WTC11 (cell line): ENCODE measurements around the gene ESYT3.

ENCODE experiments used
- ATF2 ChIP-seq: sonication (generic); formaldehyde crosslinking; IDR thresholded peaks from 2 replicates; pipeline ENCODE4 v1.8.1; 2022; ENCODE audit warnings: low read depth, missing genetic modification reagents, borderline replicate concordance
- CTCF ChIP-seq: fragments of 200-600 bp; IDR thresholded peaks from 2 replicates; pipeline ENCODE4 v1.8.0; 2022; ENCODE audit warnings: antibody characterized with exemption
- MAX ChIP-seq: sonication (generic); formaldehyde crosslinking; IDR thresholded peaks from 2 replicates; pipeline ENCODE4 v1.8.0; 2022; ENCODE audit warnings: mild to moderate bottlenecking, missing genetic modification reagents
- MXD4 ChIP-seq: fragments of 250-450 bp; sonication (Bioruptor Pico); IDR thresholded peaks from 2 replicates; pipeline ENCODE4 v1.8.0; 2021; ENCODE audit warnings: mild to moderate bottlenecking, moderate library complexity, borderline replicate concordance
- NR2C2 ChIP-seq: sonication (generic); formaldehyde crosslinking; IDR thresholded peaks from 2 replicates; pipeline ENCODE4 v1.8.0; 2022; ENCODE audit warnings: mild to moderate bottlenecking, missing genetic modification reagents
- TCF7 ChIP-seq: sonication (generic); formaldehyde crosslinking; IDR thresholded peaks from 2 replicates; pipeline ENCODE4 v1.8.0; 2022; ENCODE audit warnings: mild to moderate bottlenecking, low read depth, missing genetic modification reagents, moderate library complexity
- TP53 ChIP-seq: sonication (generic); formaldehyde crosslinking; IDR thresholded peaks from 2 replicates; pipeline ENCODE4 v1.8.1; 2023; ENCODE audit warnings: mild to moderate bottlenecking, missing genetic modification reagents
- USF2 ChIP-seq: sonication (generic); formaldehyde crosslinking; IDR thresholded peaks from 2 replicates; pipeline ENCODE4 v1.8.1; 2023; ENCODE audit warnings: mild to moderate bottlenecking, missing genetic modification reagents, moderate library complexity
- ZBTB21 ChIP-seq: sonication (generic); formaldehyde crosslinking; IDR thresholded peaks from 2 replicates; pipeline ENCODE4 v1.8.1; 2023; ENCODE audit warnings: mild to moderate bottlenecking, missing genetic modification reagents, borderline replicate concordance

GRCh38 chr3:138443091-138443490 lies 8.7 kb downstream of the ESYT3 start:
- TF ChIP-seq CTCF: no peak
- no peak for TF ChIP-seq MAX (CRISPR knock-in tag)
- no peak for TF ChIP-seq TP53 (CRISPR knock-in tag)
- TF ChIP-seq TCF7 (CRISPR knock-in tag): no peak
- no peak for TF ChIP-seq ATF2
- no peak for TF ChIP-seq USF2 (CRISPR knock-in tag)
- no peak for TF ChIP-seq ZBTB21
- TF ChIP-seq NR2C2 (CRISPR knock-in tag): no peak
- TF ChIP-seq MXD4 (CRISPR knock-in tag): no peak
